ENCODE measurements around the gene CRYGS.

DNA sequence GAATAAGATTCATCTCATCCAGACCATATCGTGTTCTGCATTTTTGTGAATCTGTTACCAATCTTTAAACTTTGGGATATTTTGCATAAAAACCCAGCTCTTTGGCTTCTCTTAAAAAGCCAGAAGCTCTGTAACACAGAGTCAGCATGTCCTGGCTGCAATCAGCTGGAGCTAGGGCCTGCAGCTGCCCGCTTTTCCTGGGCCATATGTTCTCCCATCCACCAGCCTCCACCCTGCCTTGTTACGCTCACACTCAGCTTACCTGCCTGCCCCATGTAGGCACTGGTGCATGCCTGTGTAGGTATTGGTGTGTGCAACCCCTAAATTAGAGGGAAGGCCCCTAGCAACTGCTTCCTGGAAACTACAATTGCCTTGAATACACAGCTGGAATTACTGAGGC lies 48.2 kb downstream of the CRYGS start:
- TF ChIP-seq, protein P1, sequence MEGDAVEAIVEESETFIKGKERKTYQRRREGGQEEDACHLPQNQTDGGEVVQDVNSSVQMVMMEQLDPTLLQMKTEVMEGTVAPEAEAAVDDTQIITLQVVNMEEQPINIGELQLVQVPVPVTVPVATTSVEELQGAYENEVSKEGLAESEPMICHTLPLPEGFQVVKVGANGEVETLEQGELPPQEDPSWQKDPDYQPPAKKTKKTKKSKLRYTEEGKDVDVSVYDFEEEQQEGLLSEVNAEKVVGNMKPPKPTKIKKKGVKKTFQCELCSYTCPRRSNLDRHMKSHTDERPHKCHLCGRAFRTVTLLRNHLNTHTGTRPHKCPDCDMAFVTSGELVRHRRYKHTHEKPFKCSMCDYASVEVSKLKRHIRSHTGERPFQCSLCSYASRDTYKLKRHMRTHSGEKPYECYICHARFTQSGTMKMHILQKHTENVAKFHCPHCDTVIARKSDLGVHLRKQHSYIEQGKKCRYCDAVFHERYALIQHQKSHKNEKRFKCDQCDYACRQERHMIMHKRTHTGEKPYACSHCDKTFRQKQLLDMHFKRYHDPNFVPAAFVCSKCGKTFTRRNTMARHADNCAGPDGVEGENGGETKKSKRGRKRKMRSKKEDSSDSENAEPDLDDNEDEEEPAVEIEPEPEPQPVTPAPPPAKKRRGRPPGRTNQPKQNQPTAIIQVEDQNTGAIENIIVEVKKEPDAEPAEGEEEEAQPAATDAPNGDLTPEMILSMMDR (IDR thresholded peaks at IDR 0.05; ENCODE audit: insufficient read depth, low read depth, low read length): no peak
- TF ChIP-seq EZH2 (IDR thresholded peaks at IDR 0.05; ENCODE audit: insufficient read depth, low read length): no peak
